Measurements from ENCODE around the gene PRSS57. TPM values are rescaled to one million over a fixed set of nuclear protein-coding genes. Genes with fewer than 3 reads are reported as not detected.

Gene PRSS57
- total RNA-seq, 1 donor from 2014 or later: not detected

DNA sequence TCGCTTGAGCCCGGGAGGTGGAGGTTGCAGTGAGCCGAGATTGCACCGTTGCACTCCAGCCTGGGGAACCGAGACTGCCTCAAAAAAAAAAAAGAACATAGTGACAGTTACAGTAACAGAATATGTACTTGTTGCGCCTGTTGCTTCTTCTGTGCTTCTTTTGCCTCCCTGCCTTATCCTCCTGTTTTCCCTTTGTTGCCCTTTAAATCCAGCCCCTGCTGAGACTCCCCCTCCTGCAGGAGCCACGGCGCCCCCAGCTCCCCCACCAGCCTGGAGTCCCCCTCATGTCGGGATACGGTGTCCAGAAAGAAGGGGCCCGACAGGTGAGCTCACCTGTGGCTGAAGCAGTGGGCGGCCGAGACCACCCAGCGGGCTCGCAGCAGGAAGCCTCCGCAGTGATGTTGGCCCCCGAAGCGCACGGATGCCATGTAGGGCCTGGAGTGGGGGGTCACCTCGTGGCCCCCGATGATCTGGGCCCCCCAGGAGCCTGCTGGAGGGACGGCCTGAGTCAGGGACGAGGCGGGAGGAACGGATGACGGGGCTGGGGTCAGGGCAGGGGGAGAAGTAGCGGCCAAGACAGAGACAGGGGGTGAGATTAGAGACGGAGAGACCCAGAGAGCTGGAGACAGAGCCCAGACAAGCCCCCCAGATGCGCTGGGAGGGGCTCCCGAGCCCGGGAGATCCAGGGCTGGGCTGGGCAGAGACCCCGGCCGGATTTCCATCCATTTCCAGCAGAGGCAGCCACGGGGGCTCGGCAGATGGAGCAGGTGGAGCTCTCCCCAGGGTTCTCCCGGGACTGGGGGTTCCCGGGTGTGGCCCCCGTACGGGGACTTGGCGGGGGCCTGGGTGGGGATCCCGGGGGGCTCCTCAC, 536 bp downstream of the PRSS57 start:
- Mint-ChIP-seq H3K4me3 (no peak overlapping the region), H3K27ac (no peak overlapping the region), H3K27me3 (peaks cover 12% of the 10 kb centered on the region), H3K4me1 (no peaks in the 10 kb centered on the region), H3K36me3 (ENCODE audit: low read depth) (no peaks in the 10 kb centered on the region), H3K9me3 (no peaks in the 10 kb centered on the region)
- ChIA-PET POLR2A (interaction anchor here (0.6 to 0.7 kb wide), 2 partner anchors 17 to 37 kb away, joined by 7 read pairs; no protein-coding TSS in a partner anchor), CTCF (no interaction called here)
- no peak for DNase-seq
- TF ChIP-seq, protein P1, sequence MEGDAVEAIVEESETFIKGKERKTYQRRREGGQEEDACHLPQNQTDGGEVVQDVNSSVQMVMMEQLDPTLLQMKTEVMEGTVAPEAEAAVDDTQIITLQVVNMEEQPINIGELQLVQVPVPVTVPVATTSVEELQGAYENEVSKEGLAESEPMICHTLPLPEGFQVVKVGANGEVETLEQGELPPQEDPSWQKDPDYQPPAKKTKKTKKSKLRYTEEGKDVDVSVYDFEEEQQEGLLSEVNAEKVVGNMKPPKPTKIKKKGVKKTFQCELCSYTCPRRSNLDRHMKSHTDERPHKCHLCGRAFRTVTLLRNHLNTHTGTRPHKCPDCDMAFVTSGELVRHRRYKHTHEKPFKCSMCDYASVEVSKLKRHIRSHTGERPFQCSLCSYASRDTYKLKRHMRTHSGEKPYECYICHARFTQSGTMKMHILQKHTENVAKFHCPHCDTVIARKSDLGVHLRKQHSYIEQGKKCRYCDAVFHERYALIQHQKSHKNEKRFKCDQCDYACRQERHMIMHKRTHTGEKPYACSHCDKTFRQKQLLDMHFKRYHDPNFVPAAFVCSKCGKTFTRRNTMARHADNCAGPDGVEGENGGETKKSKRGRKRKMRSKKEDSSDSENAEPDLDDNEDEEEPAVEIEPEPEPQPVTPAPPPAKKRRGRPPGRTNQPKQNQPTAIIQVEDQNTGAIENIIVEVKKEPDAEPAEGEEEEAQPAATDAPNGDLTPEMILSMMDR (IDR thresholded peaks at IDR 0.05): no peak
- ATAC-seq (ENCODE audit: low read depth): no peak
- intact Hi-C loops (cut with micrococcal nuclease): no loop called here

DNA sequence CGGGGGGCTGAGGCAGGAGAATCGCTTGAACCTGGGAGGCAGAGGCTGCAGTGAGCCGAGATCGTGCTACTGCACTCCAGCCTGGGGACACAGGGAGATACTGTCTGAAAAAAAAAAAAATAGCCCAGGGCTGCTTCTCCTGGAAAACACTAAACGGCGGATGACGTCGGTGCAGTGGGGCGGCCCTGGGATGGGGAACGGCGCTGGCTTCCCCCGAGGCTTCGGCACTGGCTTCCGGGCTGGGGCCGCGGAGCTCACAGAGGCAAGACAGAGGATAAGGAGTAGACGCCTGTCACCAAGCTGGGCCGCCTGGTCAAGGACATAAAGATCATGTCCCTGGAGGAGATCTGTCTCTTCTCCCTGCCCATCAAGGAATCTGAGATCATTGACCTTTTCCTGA, 5.0 kb downstream of the PRSS57 start:
- Mint-ChIP-seq H3K27me3 (no peaks in the 10 kb centered on the region), H3K9me3 (no peaks in the 10 kb centered on the region), H3K27ac (no peak overlapping the region), H3K36me3 (ENCODE audit: low read depth) (no peaks in the 10 kb centered on the region), H3K4me1 (no peaks in the 10 kb centered on the region), H3K4me3 (no peak overlapping the region)
- DNase-seq: no peak
- intact Hi-C loops (cut with micrococcal nuclease): no loop called here
- ATAC-seq (ENCODE audit: low read depth): no peak
- TF ChIP-seq, protein P1 (IDR thresholded peaks at IDR 0.05): no peak
- CTCF ChIA-PET: no interaction called here
- POLR2A ChIA-PET: no interaction called here

DNA sequence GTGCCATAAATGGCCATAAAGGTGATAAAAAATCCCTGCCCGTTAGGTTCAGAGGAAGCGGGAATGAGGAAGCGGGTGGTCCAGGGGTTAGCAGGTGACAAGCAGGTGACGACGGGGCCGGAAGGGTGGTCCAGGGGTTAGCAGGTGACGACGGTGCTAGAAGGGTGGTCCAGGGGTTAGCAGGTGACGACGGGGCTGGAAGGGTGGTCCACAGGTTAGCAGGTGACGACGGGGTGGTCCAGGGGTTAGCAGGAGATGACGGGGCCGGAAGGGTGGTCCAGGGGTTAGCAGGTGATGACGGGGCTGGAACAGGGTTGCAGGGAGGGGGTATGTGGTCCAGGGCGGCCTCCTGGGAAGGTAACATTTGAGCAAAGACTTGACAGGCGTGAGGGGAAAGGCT, 6.3 kb downstream of the PRSS57 start:
- Mint-ChIP-seq H3K27ac (no peak overlapping the region), H3K36me3 (ENCODE audit: low read depth) (no peaks in the 10 kb centered on the region), H3K4me1 (no peaks in the 10 kb centered on the region), H3K4me3 (no peak overlapping the region), H3K9me3 (no peaks in the 10 kb centered on the region), H3K27me3 (no peaks in the 10 kb centered on the region)
- DNase-seq: no peak
- no peak for ATAC-seq (ENCODE audit: low read depth)
- intact Hi-C loops (cut with micrococcal nuclease): loop anchor here (10.0 kb wide), 1 partner anchor 716 kb away; the partner anchor contains the start of genes DAZAP1 and GAMT
- POLR2A ChIA-PET: no interaction called here
- CTCF ChIA-PET: no interaction called here
- TF ChIP-seq, protein P1 (IDR thresholded peaks at IDR 0.05): no peak

DNA sequence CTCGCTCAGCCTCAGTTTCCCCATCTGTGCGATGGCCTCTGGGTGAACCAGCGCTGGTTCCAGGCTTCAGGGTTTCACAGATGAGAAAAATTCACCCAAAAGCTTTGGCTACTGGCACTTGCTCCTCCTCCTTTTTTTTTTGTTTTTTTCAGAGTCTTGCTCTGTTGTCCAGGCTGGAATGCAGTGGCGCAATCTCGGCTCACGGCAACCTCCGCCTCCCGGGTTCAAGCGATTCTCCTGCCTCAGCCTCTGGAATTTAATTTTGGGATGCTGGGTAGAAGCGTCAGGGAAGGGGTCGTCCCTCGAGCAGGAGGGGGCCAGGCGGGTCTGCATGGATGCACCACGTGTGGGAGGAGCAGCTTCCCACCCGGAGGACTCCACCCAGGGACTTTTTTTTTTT, 7.0 kb downstream of the PRSS57 start:
- no peaks in the 10 kb centered on the region for H3K27me3 Mint-ChIP-seq
- no peak overlapping the region for H3K4me3 Mint-ChIP-seq
- POLR2A ChIA-PET: no interaction called here
- H3K36me3 Mint-ChIP-seq (ENCODE audit: low read depth): no peaks in the 10 kb centered on the region
- intact Hi-C loops (cut with micrococcal nuclease): loop anchor here (10.0 kb wide), 1 partner anchor 717 kb away; the partner anchor contains the start of genes DAZAP1 and GAMT
- H3K9me3 Mint-ChIP-seq: no peaks in the 10 kb centered on the region
- DNase-seq (no peak), ATAC-seq (ENCODE audit: low read depth) (no peak)
- no peak overlapping the region for H3K27ac Mint-ChIP-seq
- CTCF ChIA-PET: no interaction called here
- no peaks in the 10 kb centered on the region for H3K4me1 Mint-ChIP-seq
- TF ChIP-seq, protein P1 (IDR thresholded peaks at IDR 0.05): no peak

DNA sequence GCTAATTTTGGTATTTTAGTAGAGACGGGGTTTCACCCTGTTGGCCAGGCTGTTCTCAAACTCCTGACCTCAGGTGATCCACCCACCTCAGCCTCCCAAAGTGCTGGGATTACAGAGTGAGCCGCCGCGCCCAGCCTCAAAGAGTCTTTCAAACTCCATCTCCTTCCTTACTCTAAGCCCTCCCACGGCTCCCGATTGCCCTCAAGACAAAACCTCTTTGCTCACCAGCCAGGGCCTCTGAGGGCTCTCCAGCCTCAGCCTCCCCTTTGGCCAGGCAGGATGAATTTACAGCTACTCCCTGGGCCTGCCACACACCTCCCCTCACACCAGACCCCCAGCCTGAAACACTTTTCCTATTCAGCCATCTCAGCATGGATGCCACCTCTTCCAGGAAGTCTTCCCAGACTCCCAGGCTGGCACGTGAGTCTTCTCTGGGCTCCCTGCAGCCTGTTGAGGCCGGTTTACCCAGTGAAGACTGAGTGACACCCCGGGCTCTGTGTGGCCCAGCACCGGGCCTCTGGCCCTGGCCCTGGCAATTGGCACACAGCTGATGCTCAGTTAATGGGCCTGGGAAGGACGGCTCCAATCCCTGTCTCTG, 7.6 kb downstream of the PRSS57 start:
- POLR2A ChIA-PET: no interaction called here
- no peak overlapping the region for H3K27ac Mint-ChIP-seq
- DNase-seq: no peak

More for the DNA sequence above, 7.6 kb downstream of the PRSS57 start:
- no peak for ATAC-seq (ENCODE audit: low read depth)
- CTCF ChIA-PET: no interaction called here
- no peaks in the 10 kb centered on the region for H3K9me3 Mint-ChIP-seq
- H3K27me3 Mint-ChIP-seq: no peaks in the 10 kb centered on the region
- intact Hi-C loops (cut with micrococcal nuclease): loop anchor here (10.0 kb wide), 1 partner anchor 717 kb away; the partner anchor contains the start of genes DAZAP1 and GAMT
- H3K4me1 Mint-ChIP-seq: no peaks in the 10 kb centered on the region
- H3K4me3 Mint-ChIP-seq: no peak overlapping the region
- TF ChIP-seq, protein P1 (IDR thresholded peaks at IDR 0.05): no peak
- no peaks in the 10 kb centered on the region for H3K36me3 Mint-ChIP-seq (ENCODE audit: low read depth)

Data from activated B cell treated with CpG ODN at 0.5 μM for 24 hours (primary cell).